Measurements from ENCODE around the gene GPR108.

DNA sequence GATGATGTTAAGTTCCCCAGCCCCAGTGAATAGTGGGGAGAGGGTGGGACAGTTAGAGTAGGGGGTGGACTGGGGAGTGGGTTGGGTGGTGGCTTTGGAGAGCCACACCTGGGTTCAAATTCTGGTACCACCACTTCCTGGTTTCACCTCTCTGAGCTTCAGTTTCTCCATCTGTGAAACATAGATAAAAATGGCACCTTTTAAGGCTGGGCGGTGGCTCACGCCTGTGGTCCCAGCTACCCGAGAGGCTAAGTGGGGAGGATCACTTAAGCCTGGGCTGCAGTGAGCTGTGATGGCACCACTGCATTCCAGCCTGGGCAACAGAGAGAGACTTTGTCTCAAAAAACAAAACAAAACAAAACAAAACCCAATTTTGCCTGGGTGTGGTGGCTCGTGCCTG, 41.0 kb upstream of the GPR108 start:
- TF ChIP-seq, protein P1, sequence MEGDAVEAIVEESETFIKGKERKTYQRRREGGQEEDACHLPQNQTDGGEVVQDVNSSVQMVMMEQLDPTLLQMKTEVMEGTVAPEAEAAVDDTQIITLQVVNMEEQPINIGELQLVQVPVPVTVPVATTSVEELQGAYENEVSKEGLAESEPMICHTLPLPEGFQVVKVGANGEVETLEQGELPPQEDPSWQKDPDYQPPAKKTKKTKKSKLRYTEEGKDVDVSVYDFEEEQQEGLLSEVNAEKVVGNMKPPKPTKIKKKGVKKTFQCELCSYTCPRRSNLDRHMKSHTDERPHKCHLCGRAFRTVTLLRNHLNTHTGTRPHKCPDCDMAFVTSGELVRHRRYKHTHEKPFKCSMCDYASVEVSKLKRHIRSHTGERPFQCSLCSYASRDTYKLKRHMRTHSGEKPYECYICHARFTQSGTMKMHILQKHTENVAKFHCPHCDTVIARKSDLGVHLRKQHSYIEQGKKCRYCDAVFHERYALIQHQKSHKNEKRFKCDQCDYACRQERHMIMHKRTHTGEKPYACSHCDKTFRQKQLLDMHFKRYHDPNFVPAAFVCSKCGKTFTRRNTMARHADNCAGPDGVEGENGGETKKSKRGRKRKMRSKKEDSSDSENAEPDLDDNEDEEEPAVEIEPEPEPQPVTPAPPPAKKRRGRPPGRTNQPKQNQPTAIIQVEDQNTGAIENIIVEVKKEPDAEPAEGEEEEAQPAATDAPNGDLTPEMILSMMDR (IDR thresholded peaks at IDR 0.05), result no peak
- no peak for TF ChIP-seq POLR2A (IDR thresholded peaks at IDR 0.05)
